ENCODE results near the gene SLC38A10. TPM values are rescaled to one million over a fixed set of nuclear protein-coding genes. Genes with fewer than 3 reads are reported as not detected.

SLC38A10 gene
- total and polyA plus RNA-seq, 2 of the 4 experiments (the other 2 are of a cell fraction) = 12.7 to 46.7 TPM

GRCh38 chr17:81256616-81257015 lies 38.5 kb downstream of the SLC38A10 start:
- Histone ChIP-seq H4K5ac (ENCODE audit: low read depth, low read length) (no peak overlapping the region), H3K23ac (ENCODE audit: low read depth, low read length) (no peak overlapping the region), H4K20me1 (ENCODE audit: insufficient read depth, low read length) (peaks cover 22% of the 10 kb centered on the region), H3K9ac (ENCODE audit: low read depth, low read length) (no peak overlapping the region), H3K9me3 (ENCODE audit: control insufficient read depth, insufficient read depth, low read length) (no peaks in the 10 kb centered on the region), H3K18ac (ENCODE audit: low read depth, low read length) (no peak overlapping the region), H2BK15ac (ENCODE audit: low read depth, low read length) (no peak overlapping the region), H2BK120ac (ENCODE audit: low read depth, low read length) (no peak overlapping the region), H2BK5ac (ENCODE audit: low read depth, low read length, poor library complexity, severe bottlenecking) (no peak overlapping the region), H2AK9ac (replicated peaks; ENCODE audit: low read depth, low read length, poor library complexity) (no peak overlapping the region), H3K36me3 (ENCODE audit: control insufficient read depth, insufficient read depth, low read length) (peaks cover 41% of the 10 kb centered on the region), H2AFZ (replicated peaks; ENCODE audit: low read length, poor library complexity) (no peak overlapping the region), H3K27me3 (ENCODE audit: control insufficient read depth, insufficient read depth, low read length) (no peaks in the 10 kb centered on the region), H3K4me1 (ENCODE audit: control insufficient read depth, insufficient read depth, low read length) (peaks cover 12% of the 10 kb centered on the region), H4K91ac (ENCODE audit: insufficient read depth, low read depth, low read length) (no peak overlapping the region), H3K9me1 (ENCODE audit: insufficient read depth, low read length) (peaks cover 7% of the 10 kb centered on the region), H4K8ac (ENCODE audit: low read depth in 2 of 2, low read length in 2 of 2) (no peak overlapping the region), H3K4me3 (ENCODE audit: insufficient read depth, low read depth, low read length) (no peak overlapping the region), H3K14ac (replicated peaks; ENCODE audit: low read depth, low read length) (no peak overlapping the region), H2AK5ac (ENCODE audit: low read depth, low read length) (no peak overlapping the region), H3K4ac (ENCODE audit: low read depth, low read length) (no peak overlapping the region), H3K27ac (ENCODE audit: insufficient read depth, low read length) (no peak overlapping the region), H2BK20ac (ENCODE audit: low read depth, low read length) (no peak overlapping the region), H3K56ac (ENCODE audit: extremely low read depth, insufficient read depth, low read length) (no peak overlapping the region), H3K79me1 (ENCODE audit: low read depth in 1 of 2, low read length in 2 of 2) (peaks cover 9 to 20% of the 10 kb centered on the region in 2 experiments; a peak in 3 of 4 replicates), H3K4me2 (ENCODE audit: low read depth, low read length) (no peak overlapping the region)
- in situ Hi-C loops (cut with MboI; ENCODE audit: low sequenced_read_pairs) = loop anchor here (5.0 kb wide), 1 partner anchor 226 kb away; no protein-coding TSS in a partner anchor
- CTCF ChIA-PET = no interaction called here
- intact Hi-C loops (cut with micrococcal nuclease) = no loop called here
- 100% methylated on average over 1 of the region's 12 CpGs; no CpG with 5 or more reads in 1 of the 2 experiments for WGBS, 2 experiments (ENCODE audit: extremely low coverage in 2 of 2, insufficient read length in 1 of 2)
- dilution Hi-C loops (cut with HindIII; ENCODE audit: low sequenced_read_pairs, unreplicated experiment) = no loop called here
- DNase-seq (peak; percentile 79), ATAC-seq (ENCODE audit: low read depth) (peak; percentile 31; the same call in 1 of the 2 replicates)
- TF ChIP-seq, protein P1, sequence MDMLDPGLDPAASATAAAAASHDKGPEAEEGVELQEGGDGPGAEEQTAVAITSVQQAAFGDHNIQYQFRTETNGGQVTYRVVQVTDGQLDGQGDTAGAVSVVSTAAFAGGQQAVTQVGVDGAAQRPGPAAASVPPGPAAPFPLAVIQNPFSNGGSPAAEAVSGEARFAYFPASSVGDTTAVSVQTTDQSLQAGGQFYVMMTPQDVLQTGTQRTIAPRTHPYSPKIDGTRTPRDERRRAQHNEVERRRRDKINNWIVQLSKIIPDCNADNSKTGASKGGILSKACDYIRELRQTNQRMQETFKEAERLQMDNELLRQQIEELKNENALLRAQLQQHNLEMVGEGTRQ (IDR thresholded peaks at IDR 0.05; ENCODE audit: low read depth, low read length) = 0 out of 2 replicates have a peak, but pooled peaks have one; percentile 9
- TF ChIP-seq MXI1 (IDR thresholded peaks at IDR 0.05; ENCODE audit: borderline replicate concordance, low read depth, low read length) (no peak), MAFK (IDR thresholded peaks at IDR 0.05; ENCODE audit: low read depth, low read length) (no peak)
- no TSS peak for BruUV-seq (replicated peaks)
- POLR2A ChIA-PET (ENCODE audit: unreplicated experiment) = no interaction called here

Data from IMR-90 (cell line).